Osteocyte (in vitro differentiated cells): ENCODE measurements around the gene IGSF22. TPM values are rescaled to one million over a fixed set of nuclear protein-coding genes. Genes with fewer than 3 reads are reported as not detected.

ENCODE experiments used
- DNase-seq: peaks from one replicate; pipeline ENCODE4 v3.0.0; 2021; ENCODE audit warnings: mixed read lengths; ENCODE audit not compliant: unreplicated experiment; ENCODE audit errors: extremely low spot score
- H3K27ac Mint-ChIP-seq: one replicate; pipeline ENCODE4 v1.8.0; 2021; ENCODE audit warnings: mild to moderate bottlenecking, mixed read lengths; ENCODE audit not compliant: unreplicated experiment
- H3K27me3 Mint-ChIP-seq: one replicate; pipeline ENCODE4 v1.8.0; 2021; ENCODE audit warnings: mixed read lengths; ENCODE audit not compliant: unreplicated experiment
- H3K36me3 Mint-ChIP-seq: one replicate; pipeline ENCODE4 v1.8.0; 2021; ENCODE audit warnings: mixed read lengths; ENCODE audit not compliant: unreplicated experiment
- H3K4me1 Mint-ChIP-seq: one replicate; pipeline ENCODE4 v1.8.0; 2021; ENCODE audit warnings: mixed read lengths; ENCODE audit not compliant: unreplicated experiment
- H3K4me3 Mint-ChIP-seq: one replicate; pipeline ENCODE4 v1.8.0; 2021; ENCODE audit warnings: mild to moderate bottlenecking, moderate library complexity, mixed read lengths; ENCODE audit not compliant: unreplicated experiment
- H3K9me3 Mint-ChIP-seq: one replicate; pipeline ENCODE4 v1.8.0; 2021; ENCODE audit warnings: mixed read lengths; ENCODE audit not compliant: unreplicated experiment
- CTCF ChIP-seq: fragments of 200-600 bp; sonication (generic); IDR thresholded peaks from 2 replicates; pipeline ENCODE4 v1.5.0; 2021; ENCODE audit warnings: antibody characterized with exemption, mild to moderate bottlenecking, moderate library complexity
- total RNA-seq: library from RNA; stranded (reverse); gene quantifications from 2 replicates; pipeline ENCODE4 v1.2.1, GENCODE V29; 2021

IGSF22 gene
- total RNA-seq, 1 donor from 2014 or later, result not detected

- TF ChIP-seq CTCF, result no peak
- Mint-ChIP-seq H3K36me3 (no peaks in the 10 kb centered on the region), H3K27me3 (peaks cover 9% of the 10 kb centered on the region), H3K27ac (no peak overlapping the region), H3K4me3 (no peak overlapping the region), H3K9me3 (no peaks in the 10 kb centered on the region), H3K4me1 (no peaks in the 10 kb centered on the region)
- no peak for DNase-seq
Observed at GRCh38 chr11:18756889-18757288, 30.9 kb upstream of the IGSF22 start.

GRCh38 chr11:18754308-18754707 lies 28.3 kb upstream of the IGSF22 start:
- no peaks in the 10 kb centered on the region for H3K36me3 Mint-ChIP-seq
- peaks cover 5% of the 10 kb centered on the region for H3K4me1 Mint-ChIP-seq
- H3K9me3 Mint-ChIP-seq, result no peaks in the 10 kb centered on the region
- DNase-seq, result no peak
- TF ChIP-seq CTCF, result no peak
- peaks cover 9% of the 10 kb centered on the region for H3K27me3 Mint-ChIP-seq
- H3K27ac Mint-ChIP-seq, result no peak overlapping the region
- no peak overlapping the region for H3K4me3 Mint-ChIP-seq

GRCh38 chr11:18752502-18752901 lies 26.5 kb upstream of the IGSF22 start:
- no peak for DNase-seq
- no peak overlapping the region for H3K27ac Mint-ChIP-seq
- H3K4me1 Mint-ChIP-seq, result peaks cover 5% of the 10 kb centered on the region
- no peak overlapping the region for H3K4me3 Mint-ChIP-seq
- no peak for TF ChIP-seq CTCF
- H3K36me3 Mint-ChIP-seq, result no peaks in the 10 kb centered on the region
- peaks cover 5% of the 10 kb centered on the region for H3K27me3 Mint-ChIP-seq
- no peaks in the 10 kb centered on the region for H3K9me3 Mint-ChIP-seq

- Mint-ChIP-seq H3K27me3 (peaks cover 2% of the 10 kb centered on the region), H3K4me3 (no peak overlapping the region), H3K4me1 (peaks cover 5% of the 10 kb centered on the region), H3K9me3 (no peaks in the 10 kb centered on the region), H3K27ac (no peak overlapping the region), H3K36me3 (no peaks in the 10 kb centered on the region)
- no peak for TF ChIP-seq CTCF
- no peak for DNase-seq
Observed at GRCh38 chr11:18750944-18751343, 25.0 kb upstream of the IGSF22 start.

- TF ChIP-seq CTCF, result no peak
- peaks cover 5% of the 10 kb centered on the region for H3K4me1 Mint-ChIP-seq
- H3K36me3 Mint-ChIP-seq, result no peaks in the 10 kb centered on the region
- H3K4me3 Mint-ChIP-seq, result no peak overlapping the region
- H3K27me3 Mint-ChIP-seq, result peaks cover 2% of the 10 kb centered on the region
- H3K9me3 Mint-ChIP-seq, result no peaks in the 10 kb centered on the region
- DNase-seq, result no peak
- peak overlapping the region; percentile 85 for H3K27ac Mint-ChIP-seq
Observed at GRCh38 chr11:18749681-18750319, 23.8 kb upstream of the IGSF22 start.
